B cell (primary cell): ENCODE measurements around the gene PLCG2. TPM values are rescaled to one million over a fixed set of nuclear protein-coding genes. Genes with fewer than 3 reads are reported as not detected.
A peak's percentile ranks its signal among the peaks of the same experiment; 100 is the strongest.

Source experiments
- ATAC-seq: fragments of 200-7000 bp; cut with Tn5 transposase; one replicate; pipeline ENCODE4 v1.10.0; 2021; ENCODE audit warnings: low read depth, mild to moderate bottlenecking, moderate number of reproducible peaks, moderate library complexity
- CTCF ChIA-PET: fragments of 350-600 bp; sonication (Branson Sonifier 250); formaldehyde crosslinking; loops from one replicate; lab custom pipeline; 2021; ENCODE audit warnings: antibody characterized with exemption, inconsistent platforms; lab: Charles Lee
- POLR2A ChIA-PET: fragments of 350-600 bp; sonication (Branson Sonifier 250); formaldehyde crosslinking; loops from one replicate; lab custom pipeline; 2021; ENCODE audit warnings: antibody characterized with exemption; lab: Charles Lee
- DNase-seq: peaks from one replicate; pipeline ENCODE4 v3.0.0; 2013
- H2AFZ ChIP-seq: 2 replicates; pipeline ENCODE4 v1.6.1; 2012; ENCODE audit warnings: mild to moderate bottlenecking, low read depth, low read length; ENCODE audit not compliant: insufficient read depth, poor library complexity, severe bottlenecking
- H3K27ac ChIP-seq, 2 donors: 1 replicate in 1 of 2; 2 replicates in 1 of 2; pipeline ENCODE4 v1.5.1; 2012 to 2013; ENCODE audit warnings: low read length in 2 of 2, mild to moderate bottlenecking in 2 of 2, moderate library complexity in 1 of 2
- H3K27me3 ChIP-seq, 4 experiments: fragments of 200-600 bp in 1 of 4; sonication (generic) in 1 of 4; replicated peaks in 1 of 4; 1 replicate in 2 of 4; 2 replicates in 2 of 4; pipeline versions ENCODE4 v1.6.1 to v1.7.0; 2013 to 2016; ENCODE audit warnings: low read length in 3 of 4, mild to moderate bottlenecking in 2 of 4, mixed read lengths in 1 of 4, moderate library complexity in 1 of 4; ENCODE audit not compliant: insufficient read depth in 4 of 4, control insufficient read depth in 3 of 4; ENCODE audit errors: control extremely low read depth in 1 of 4
- H3K36me3 ChIP-seq, 2 experiments: replicated peaks in 1 of 2; 1 replicate in 1 of 2; 2 replicates in 1 of 2; pipeline versions ENCODE4 v1.6.1 to v1.7.1; 2013; ENCODE audit warnings: low read length in 1 of 2; ENCODE audit not compliant: insufficient read depth in 2 of 2, control insufficient read depth in 1 of 2; ENCODE audit errors: control extremely low read depth in 1 of 2, extremely low read depth in 1 of 2
- H3K4me1 ChIP-seq, 2 donors: fragments of 200-600 bp in 1 of 2; sonication (generic) in 1 of 2; 1 replicate in 1 of 2; 2 replicates in 1 of 2; pipeline versions ENCODE4 v1.5.1 to v1.6.1; 2013 to 2017; ENCODE audit warnings: low read length in 2 of 2; ENCODE audit not compliant: control insufficient read depth in 2 of 2, insufficient read depth in 2 of 2
- H3K4me2 ChIP-seq: replicated peaks from 2 replicates; pipeline ENCODE3; 2012; ENCODE audit warnings: mild to moderate bottlenecking, low read depth, low read length; ENCODE audit not compliant: poor library complexity, severe bottlenecking
- H3K4me3 ChIP-seq, 5 experiments: fragments of 200-600 bp in 1 of 5; sonication (generic) in 1 of 5; 1 replicate in 3 of 5; 2 replicates in 2 of 5; pipeline versions ENCODE4 v1.5.1 to v1.7.0; 2011 to 2016; ENCODE audit warnings: low read length in 4 of 5, mild to moderate bottlenecking in 4 of 5, low read depth in 2 of 5, control low read depth in 1 of 5, moderate library complexity in 1 of 5; ENCODE audit not compliant: insufficient read depth in 1 of 5; ENCODE audit errors: control extremely low read depth in 1 of 5, extremely low read depth in 1 of 5
- H3K79me2 ChIP-seq: fragments of 200-600 bp; sonication (generic); one replicate; pipeline ENCODE4 v1.6.0; 2016; ENCODE audit warnings: low read length; ENCODE audit not compliant: control insufficient read depth, insufficient read depth
- H3K9ac ChIP-seq: fragments of 200-600 bp; sonication (generic); 2 replicates; pipeline ENCODE4 v1.6.1; 2017; ENCODE audit warnings: mild to moderate bottlenecking, low read length, moderate library complexity
- H3K9me3 ChIP-seq, 3 donors: one replicate each; pipeline versions ENCODE4 v1.6.1 to v1.7.1; 2013; ENCODE audit warnings: low read length in 2 of 3; ENCODE audit not compliant: control insufficient read depth in 2 of 3, insufficient read depth in 1 of 3; ENCODE audit errors: control extremely low read depth in 1 of 3
- H4K20me1 ChIP-seq: 2 replicates; pipeline ENCODE4 v1.6.0; 2012; ENCODE audit warnings: mild to moderate bottlenecking, low read length; ENCODE audit not compliant: insufficient read depth, control insufficient read depth, poor library complexity, severe bottlenecking
- H3K27ac Mint-ChIP-seq: one replicate; pipeline ENCODE4 v1.8.0; 2021; ENCODE audit warnings: mixed read lengths
- H3K27me3 Mint-ChIP-seq: one replicate; pipeline ENCODE4 v1.8.0; 2021; ENCODE audit warnings: mixed read lengths
- H3K4me1 Mint-ChIP-seq: one replicate; pipeline ENCODE4 v1.8.0; 2021; ENCODE audit warnings: mixed read lengths
- H3K4me3 Mint-ChIP-seq: one replicate; pipeline ENCODE4 v1.8.0; 2021; ENCODE audit warnings: mixed read lengths
- H3K9me3 Mint-ChIP-seq: one replicate; pipeline ENCODE4 v1.8.0; 2022; ENCODE audit warnings: mixed read lengths; ENCODE audit not compliant: insufficient read depth
- CTCF ChIP-seq: fragments of 200-600 bp; IDR thresholded peaks from one replicate; pipeline ENCODE4 v1.8.0; 2022; ENCODE audit warnings: antibody characterized with exemption, mild to moderate bottlenecking
- EZH2 ChIP-seq: IDR thresholded peaks from 2 replicates; pipeline ENCODE4 v1.6.1; 2012; ENCODE audit warnings: borderline replicate concordance, low read depth, mild to moderate bottlenecking, moderate library complexity, low read length; ENCODE audit not compliant: insufficient read depth, poor library complexity, severe bottlenecking
- WGBS: methylation state at CpG from one replicate; pipeline ENCODE4 v1.1.5; 2013; ENCODE audit warnings: missing lambda C conversion rate; ENCODE audit not compliant: insufficient coverage; 5-methylcytosine and 5-hydroxymethylcytosine counted together
- intact Hi-C: fragments of 100-400 bp; cut with micrococcal nuclease; formaldehyde crosslinking; loops from one replicate; pipeline ENCODE4 v1.10.0; 2022
- polyA plus RNA-seq: library from polyadenylated mRNA; depleted of rRNA; stranded (reverse); fragments of >200 nt; gene quantifications from 2 replicates; pipeline ENCODE4 v1.2.3, GENCODE V29; 2012
- total RNA-seq, 2 donors: library from RNA; stranded (reverse); fragments of 120-200 nt in 1 of 2; gene quantifications; 1 replicate in 1 of 2; 2 replicates in 1 of 2; pipeline versions ENCODE4 v1.2.3 to v1.2.4, GENCODE V29; 2013 to 2022

PLCG2 gene
- total and polyA plus RNA-seq, 2 donors (not counting 1 experiment from before 2014, with no cell fraction given): 194 to 812 TPM

GRCh38 chr16:81803332-81803731, 24.2 kb downstream of the PLCG2 start:
- Histone ChIP-seq H3K79me2 (peaks cover 99% of the 10 kb centered on the region), H3K36me3 (peaks cover 6 to 57% of the 10 kb centered on the region in 2 experiments), H3K4me3 (no peak overlapping the region), H3K9me3 (no peaks in the 10 kb centered on the region), H3K27ac (peak overlapping the region; percentile 85 to 89), H4K20me1 (peaks cover 10% of the 10 kb centered on the region), H3K9ac (no peak overlapping the region), H3K27me3 (no peaks in the 10 kb centered on the region), H3K4me2 (peak overlapping the region; percentile 57), H3K4me1 (peaks cover 91 to 99% of the 10 kb centered on the region in 2 donors), H2AFZ (no peak overlapping the region)
- Mint-ChIP-seq H3K27ac (peak overlapping the region; percentile 94), H3K4me1 (peaks cover 77% of the 10 kb centered on the region), H3K9me3 (peaks cover 4% of the 10 kb centered on the region), H3K4me3 (no peak overlapping the region), H3K27me3 (no peaks in the 10 kb centered on the region)
- POLR2A ChIA-PET: no interaction called here
- TF ChIP-seq EZH2 (no peak), CTCF (no peak)
- CTCF ChIA-PET: interaction anchor here (0.9 to 2.0 kb wide), 2 partner anchors 20 to 31 kb away, joined by 4 to 8 read pairs; no protein-coding TSS in a partner anchor
- no peak for ATAC-seq
- intact Hi-C loops: no loop called here
- WGBS: 100% methylated on average over 2 of the region's 3 CpGs
- no peak for DNase-seq

DNA sequence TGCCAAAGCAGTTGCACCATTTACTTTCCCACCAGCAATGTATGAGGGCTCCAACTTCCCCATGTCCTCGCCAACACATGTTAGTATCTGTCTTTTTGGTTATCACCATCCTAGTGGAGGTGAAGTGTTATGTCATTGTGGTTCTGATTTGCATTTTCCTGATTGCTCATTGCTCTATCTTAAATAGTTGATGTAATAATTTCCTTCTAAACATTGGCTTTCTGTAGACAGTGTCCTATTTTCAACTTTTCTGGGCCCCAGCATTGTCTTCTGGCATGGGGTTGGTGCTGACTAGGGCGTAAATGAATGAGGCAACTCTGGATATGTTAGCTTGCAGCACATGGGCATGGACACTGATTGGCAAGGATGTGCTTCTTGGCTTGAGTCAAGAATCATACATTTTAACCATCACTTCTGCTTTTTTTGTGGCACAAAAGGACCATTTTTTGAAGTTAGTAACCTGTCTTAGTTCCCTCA, 25.1 kb downstream of the PLCG2 start:
- Histone ChIP-seq H3K9me3 (peaks cover 0 to 2% (median 0%) of the 10 kb centered on the region in 3 donors), H3K4me3 (peak overlapping the region in 1 of 5 experiments; percentile 15), H3K36me3 (peaks cover 6 to 55% of the 10 kb centered on the region in 2 experiments), H3K79me2 (peaks cover 98% of the 10 kb centered on the region), H3K4me2 (peak overlapping the region; percentile 57), H3K27ac (peak overlapping the region; percentile 85 to 89), H4K20me1 (peaks cover 10% of the 10 kb centered on the region), H3K4me1 (peaks cover 91 to 99% of the 10 kb centered on the region in 2 donors), H3K27me3 (no peaks in the 10 kb centered on the region), H3K9ac (peak overlapping the region; percentile 2), H2AFZ (no peak overlapping the region)
- DNase-seq (peak; percentile 72), ATAC-seq (peak; percentile 6)
- ChIA-PET CTCF (interaction anchor here (1.1 to 2.4 kb wide), 6 partner anchors 13 to 70 kb away, joined by 4 to 16 read pairs (median 6); no protein-coding TSS in a partner anchor), POLR2A (interaction anchor here (1.3 to 6.5 kb wide), 5 partner anchors 13 to 31 kb away, joined by 3 to 66 read pairs (median 7); no protein-coding TSS in a partner anchor)
- Mint-ChIP-seq H3K4me1 (peaks cover 77% of the 10 kb centered on the region), H3K4me3 (peak overlapping the region; percentile 69), H3K27me3 (no peaks in the 10 kb centered on the region), H3K9me3 (peaks cover 4% of the 10 kb centered on the region), H3K27ac (peak overlapping the region; percentile 94)
- intact Hi-C loops: no loop called here
- no peak for TF ChIP-seq CTCF
- TF ChIP-seq EZH2: no peak
- WGBS: 75% methylated on average over 1 of the region's 2 CpGs
